A673 (cell line): ENCODE results near the gene EXOC3L1. TPM values are rescaled to one million over a fixed set of nuclear protein-coding genes. Genes with fewer than 3 reads are reported as not detected.

Experiments used
- BruUV-seq: library from RNA; stranded (reverse); fragments of 400-500 nt; replicated peaks from 2 replicates; lab custom pipeline; 2021; lab: Mats Ljungman, UMichigan
- CTCF ChIA-PET: fragments of 300-600 bp; sonication (Branson Sonifier 250); formaldehyde crosslinking; loops from one replicate; lab custom pipeline; 2022; ENCODE audit warnings: antibody characterized with exemption; lab: Charles Lee
- POLR2A ChIA-PET: fragments of 300-600 bp; sonication (Branson Sonifier 250); formaldehyde crosslinking; loops from one replicate; lab custom pipeline; 2022; ENCODE audit warnings: antibody characterized with exemption; ENCODE audit not compliant: low non-redundant PET; lab: Charles Lee
- DNase-seq: peaks from one replicate; pipeline ENCODE4 v3.0.0-alpha.2; 2015; ENCODE audit warnings: low spot score
- H3K27ac ChIP-seq: fragments of 200-600 bp; sonication (generic); 2 replicates; pipeline ENCODE4 v1.5.1; 2016; ENCODE audit warnings: mixed run types, low read depth, mild to moderate bottlenecking, mixed read lengths, antibody characterized with exemption, low read length; ENCODE audit not compliant: poor library complexity, severe bottlenecking
- H3K27me3 ChIP-seq: fragments of 200-600 bp; sonication (generic); replicated peaks from 2 replicates; pipeline ENCODE4 v1.6.1; 2017; ENCODE audit warnings: mixed run types, low read depth, mild to moderate bottlenecking, mixed read lengths, antibody characterized with exemption, low read length; ENCODE audit not compliant: insufficient read depth, poor library complexity
- H3K36me3 ChIP-seq: fragments of 200-600 bp; sonication (generic); 2 replicates; pipeline ENCODE4 v1.6.1; 2016; ENCODE audit warnings: mixed run types, mild to moderate bottlenecking, mixed read lengths, antibody characterized with exemption, low read length; ENCODE audit not compliant: insufficient read depth, poor library complexity, severe bottlenecking
- H3K4me1 ChIP-seq: fragments of 200-600 bp; sonication (generic); 2 replicates; pipeline ENCODE4 v1.6.1; 2017; ENCODE audit warnings: mixed run types, mild to moderate bottlenecking, mixed read lengths, antibody characterized with exemption, low read length; ENCODE audit not compliant: insufficient read depth, poor library complexity, severe bottlenecking
- H3K4me3 ChIP-seq: fragments of 200-600 bp; sonication (generic); 2 replicates; pipeline ENCODE4 v1.5.1; 2016; ENCODE audit warnings: low read depth, mixed run types, mild to moderate bottlenecking, mixed read lengths, low read length; ENCODE audit not compliant: poor library complexity, severe bottlenecking
- H3K9me3 ChIP-seq: fragments of 200-600 bp; sonication (generic); 2 replicates; pipeline ENCODE4 v1.6.1; 2016; ENCODE audit warnings: mixed run types, low read depth, mild to moderate bottlenecking, mixed read lengths, antibody characterized with exemption, low read length; ENCODE audit not compliant: poor library complexity, severe bottlenecking
- EZH2 ChIP-seq: fragments of 200-600 bp; sonication (generic); IDR thresholded peaks from 2 replicates; pipeline ENCODE4 v1.6.1; 2017; ENCODE audit warnings: borderline replicate concordance, low read depth, mild to moderate bottlenecking, mixed read lengths, antibody characterized with exemption, low read length; ENCODE audit not compliant: poor library complexity, severe bottlenecking
- intact Hi-C: fragments of 100-400 bp; cut with micrococcal nuclease; formaldehyde crosslinking; loops from one replicate; pipeline ENCODE4 v1.10.0; 2022; ENCODE audit not compliant: unreplicated experiment
- total RNA-seq: library from RNA; stranded (reverse); gene quantifications from 2 replicates; pipeline ENCODE4 v1.2.3, GENCODE V29; 2021
- TF ChIP-seq, protein P1 (sequence below): fragments of 300-800, 200-600 bp; sonication (generic); conservative IDR thresholded peaks from 2 replicates; pipeline ENCODE4 v1.5.1; 2017; ENCODE audit warnings: low read depth, mild to moderate bottlenecking, antibody characterized with exemption, low read length, moderate library complexity, mixed read lengths

EXOC3L1 gene
- total RNA-seq, 1 experiment from 2014 or later = 0.32 TPM

GRCh38 chr16:67182288-67182687 lies 7.6 kb downstream of the EXOC3L1 start:
- H3K36me3 ChIP-seq = no peaks in the 10 kb centered on the region
- intact Hi-C loops = loop anchor here (2.0 kb wide), 1 partner anchor 227 kb away; no protein-coding TSS in a partner anchor
- H3K27me3 ChIP-seq = no peaks in the 10 kb centered on the region
- H3K4me3 ChIP-seq = peak overlapping the region; percentile 68
- CTCF ChIA-PET = no interaction called here
- POLR2A ChIA-PET = no interaction called here
- DNase-seq = no peak
- H3K9me3 ChIP-seq = no peaks in the 10 kb centered on the region
- H3K4me1 ChIP-seq = peaks cover 25% of the 10 kb centered on the region
- TF ChIP-seq, protein P1, sequence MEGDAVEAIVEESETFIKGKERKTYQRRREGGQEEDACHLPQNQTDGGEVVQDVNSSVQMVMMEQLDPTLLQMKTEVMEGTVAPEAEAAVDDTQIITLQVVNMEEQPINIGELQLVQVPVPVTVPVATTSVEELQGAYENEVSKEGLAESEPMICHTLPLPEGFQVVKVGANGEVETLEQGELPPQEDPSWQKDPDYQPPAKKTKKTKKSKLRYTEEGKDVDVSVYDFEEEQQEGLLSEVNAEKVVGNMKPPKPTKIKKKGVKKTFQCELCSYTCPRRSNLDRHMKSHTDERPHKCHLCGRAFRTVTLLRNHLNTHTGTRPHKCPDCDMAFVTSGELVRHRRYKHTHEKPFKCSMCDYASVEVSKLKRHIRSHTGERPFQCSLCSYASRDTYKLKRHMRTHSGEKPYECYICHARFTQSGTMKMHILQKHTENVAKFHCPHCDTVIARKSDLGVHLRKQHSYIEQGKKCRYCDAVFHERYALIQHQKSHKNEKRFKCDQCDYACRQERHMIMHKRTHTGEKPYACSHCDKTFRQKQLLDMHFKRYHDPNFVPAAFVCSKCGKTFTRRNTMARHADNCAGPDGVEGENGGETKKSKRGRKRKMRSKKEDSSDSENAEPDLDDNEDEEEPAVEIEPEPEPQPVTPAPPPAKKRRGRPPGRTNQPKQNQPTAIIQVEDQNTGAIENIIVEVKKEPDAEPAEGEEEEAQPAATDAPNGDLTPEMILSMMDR = no peak
- TF ChIP-seq EZH2 = no peak
- no TSS peak for BruUV-seq
- H3K27ac ChIP-seq = no peak overlapping the region

DNA sequence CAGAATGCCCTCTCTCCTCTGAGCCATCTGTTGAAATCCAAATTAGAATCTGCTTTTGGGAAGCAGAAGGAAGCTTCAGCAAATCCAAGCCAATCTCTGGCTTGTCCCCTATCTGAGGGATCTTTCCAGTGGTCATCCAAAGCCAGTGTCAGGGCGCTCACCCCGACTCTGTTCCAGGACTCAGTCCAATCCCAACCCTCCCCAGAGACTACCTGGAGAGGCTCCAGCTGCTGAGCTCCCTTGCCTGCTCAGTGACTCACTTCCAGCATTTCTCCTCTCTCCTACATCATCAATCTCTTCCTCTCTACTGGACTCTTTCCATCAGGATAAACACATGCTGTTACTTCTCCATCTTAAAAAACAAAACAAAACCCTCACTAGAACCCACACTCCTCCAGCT lies 8.6 kb downstream of the EXOC3L1 start:
- no peak for TF ChIP-seq EZH2
- TF ChIP-seq, protein P1 = no peak
- no peak for DNase-seq
- CTCF ChIA-PET = interaction anchor here (0.6 to 0.7 kb wide), 2 partner anchors 26 to 163 kb away, joined by 3 read pairs; no protein-coding TSS in a partner anchor
- no TSS peak for BruUV-seq
- Histone ChIP-seq H3K4me3 (no peak overlapping the region), H3K27ac (no peak overlapping the region), H3K4me1 (peaks cover 25% of the 10 kb centered on the region), H3K9me3 (no peaks in the 10 kb centered on the region), H3K27me3 (no peaks in the 10 kb centered on the region), H3K36me3 (no peaks in the 10 kb centered on the region)
- POLR2A ChIA-PET = no interaction called here
- intact Hi-C loops = no loop called here

DNA sequence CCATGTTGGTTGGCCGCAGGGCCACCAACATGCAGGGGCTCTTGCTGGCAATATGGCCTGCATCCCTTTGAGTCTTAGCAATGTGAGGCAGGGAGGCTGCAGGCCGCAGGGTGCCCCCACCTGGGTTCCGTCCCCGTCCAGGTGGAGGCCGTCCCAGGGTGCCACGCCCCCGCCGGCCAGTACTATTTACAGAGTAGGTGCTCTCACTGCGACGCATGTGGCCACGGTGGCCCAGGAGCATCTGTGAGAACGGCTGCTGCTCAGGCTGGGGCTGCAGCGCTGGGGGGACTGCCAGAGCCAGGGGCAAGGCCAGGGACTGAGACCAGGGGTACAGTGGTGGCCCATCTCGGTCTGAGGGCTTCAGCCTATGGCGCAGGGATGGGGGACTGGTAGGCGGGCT lies 9.8 kb downstream of the EXOC3L1 start:
- no peaks in the 10 kb centered on the region for H3K27me3 ChIP-seq
- H3K4me1 ChIP-seq = peaks cover 26% of the 10 kb centered on the region
- TF ChIP-seq, protein P1 = no peak
- TF ChIP-seq EZH2 = no peak
- no peak for DNase-seq
- intact Hi-C loops = no loop called here
- H3K36me3 ChIP-seq = no peaks in the 10 kb centered on the region
- H3K27ac ChIP-seq = no peak overlapping the region
- no peak overlapping the region for H3K4me3 ChIP-seq
- ChIA-PET POLR2A (no interaction called here), CTCF (no interaction called here)
- H3K9me3 ChIP-seq = no peaks in the 10 kb centered on the region
- BruUV-seq = no TSS peak
